ENCODE data around the gene PPP2R3C.

- TF ChIP-seq SUZ12 (IDR thresholded peaks at IDR 0.05; ENCODE audit: extremely low read depth, insufficient read depth, insufficient read length) (no peak), YY1 (IDR thresholded peaks at IDR 0.05; ENCODE audit: insufficient read depth, insufficient read length) (no peak)
Measured at GRCh38 chr14:35042632-35043031, 79.2 kb downstream of the PPP2R3C start.
